Measurements from ENCODE around the gene TTC8. TPM values are rescaled to one million over a fixed set of nuclear protein-coding genes. Genes with fewer than 3 reads are reported as not detected.
A peak's percentile ranks its signal among the peaks of the same experiment; 100 is the strongest.

TTC8 gene
- total and polyA plus RNA-seq, 2 donors (not counting 1 experiment from before 2014, with no cell fraction given): 31.2 to 44.2 TPM

GRCh38 chr14:88864198-88864597 is 39.7 kb downstream of the TTC8 start:
- DNase-seq (ENCODE audit: low read depth in 2 of 2): no peak
- no peak overlapping the region for H3K9ac ChIP-seq (ENCODE audit: insufficient read depth, low read length)
- H3K27ac ChIP-seq (ENCODE audit: insufficient read depth, low read length): no peak overlapping the region
- H3K4me1 ChIP-seq (ENCODE audit: control insufficient read depth, extremely low read depth, insufficient read depth, low read length): no peaks in the 10 kb centered on the region
- no peak for TF ChIP-seq EZH2 (IDR thresholded peaks at IDR 0.05; ENCODE audit: low read length, missing control alignments)
- no peak for TF ChIP-seq CTCF (conservative IDR thresholded peaks at IDR 0.05 in 1 of 2, IDR thresholded peaks at IDR 0.05 in 1 of 2; ENCODE audit: low read depth in 1 of 2, low read length in 2 of 2)
- H4K20me1 ChIP-seq (ENCODE audit: control insufficient read depth, extremely low read depth, insufficient read depth, low read length): no peaks in the 10 kb centered on the region
- no peaks in the 10 kb centered on the region for H3K79me2 ChIP-seq (ENCODE audit: control insufficient read depth, insufficient read depth, low read length)
- H3K27me3 ChIP-seq (ENCODE audit: control insufficient read depth, insufficient read depth, low read length): no peaks in the 10 kb centered on the region
- H3K4me2 ChIP-seq (ENCODE audit: extremely low read depth, insufficient read depth, low read length): no peak overlapping the region
- H3K9me3 ChIP-seq (ENCODE audit: control insufficient read depth, insufficient read depth, low read depth, low read length): no peaks in the 10 kb centered on the region
- no peaks in the 10 kb centered on the region for H3K36me3 ChIP-seq (ENCODE audit: control insufficient read depth, insufficient read depth, low read length)
- no peak overlapping the region for H2AFZ ChIP-seq (ENCODE audit: low read length)
- no peak overlapping the region for H3K4me3 ChIP-seq (replicated peaks in 1 of 4; ENCODE audit: control extremely low read depth in 1 of 4, insufficient read depth in 1 of 4, low read depth in 3 of 4, low read length in 4 of 4)

GRCh38 chr14:88866305-88866704 is 41.9 kb downstream of the TTC8 start:
- H3K27ac ChIP-seq (ENCODE audit: insufficient read depth, low read length): no peak overlapping the region

GRCh38 chr14:88868558-88869159 is 44.2 kb downstream of the TTC8 start:
- TF ChIP-seq EZH2 (IDR thresholded peaks at IDR 0.05; ENCODE audit: low read length, missing control alignments) (no peak), CTCF (conservative IDR thresholded peaks at IDR 0.05 in 1 of 2, IDR thresholded peaks at IDR 0.05 in 1 of 2; ENCODE audit: low read depth in 1 of 2, low read length in 2 of 2) (peak; percentile 7 to 29)

More at GRCh38 chr14:88866305-88866704, 41.9 kb downstream of the TTC8 start:
- TF ChIP-seq EZH2 (IDR thresholded peaks at IDR 0.05; ENCODE audit: low read length, missing control alignments): no peak
- TF ChIP-seq CTCF (conservative IDR thresholded peaks at IDR 0.05 in 1 of 2, IDR thresholded peaks at IDR 0.05 in 1 of 2; ENCODE audit: low read depth in 1 of 2, low read length in 2 of 2): no peak
- no peaks in the 10 kb centered on the region for H4K20me1 ChIP-seq (ENCODE audit: control insufficient read depth, extremely low read depth, insufficient read depth, low read length)
- DNase-seq (ENCODE audit: low read depth in 2 of 2): peak in 1 of 2 donors; percentile 62
- no peaks in the 10 kb centered on the region for H3K36me3 ChIP-seq (ENCODE audit: control insufficient read depth, insufficient read depth, low read length)
- H3K9me3 ChIP-seq (ENCODE audit: control insufficient read depth, insufficient read depth, low read depth, low read length): no peaks in the 10 kb centered on the region
- no peaks in the 10 kb centered on the region for H3K79me2 ChIP-seq (ENCODE audit: control insufficient read depth, insufficient read depth, low read length)
- H3K4me2 ChIP-seq (ENCODE audit: extremely low read depth, insufficient read depth, low read length): no peak overlapping the region
- no peaks in the 10 kb centered on the region for H3K27me3 ChIP-seq (ENCODE audit: control insufficient read depth, insufficient read depth, low read length)
- H2AFZ ChIP-seq (ENCODE audit: low read length): no peak overlapping the region
- H3K4me3 ChIP-seq (replicated peaks in 1 of 4; ENCODE audit: control extremely low read depth in 1 of 4, insufficient read depth in 1 of 4, low read depth in 3 of 4, low read length in 4 of 4): no peak overlapping the region
- H3K4me1 ChIP-seq (ENCODE audit: control insufficient read depth, extremely low read depth, insufficient read depth, low read length): no peaks in the 10 kb centered on the region
- no peak overlapping the region for H3K9ac ChIP-seq (ENCODE audit: insufficient read depth, low read length)

More at GRCh38 chr14:88868558-88869159, 44.2 kb downstream of the TTC8 start:
- no peak overlapping the region for H3K4me3 ChIP-seq (replicated peaks in 1 of 4; ENCODE audit: control extremely low read depth in 1 of 4, insufficient read depth in 1 of 4, low read depth in 3 of 4, low read length in 4 of 4)
- H2AFZ ChIP-seq (ENCODE audit: low read length): no peak overlapping the region
- no peak overlapping the region for H3K4me2 ChIP-seq (ENCODE audit: extremely low read depth, insufficient read depth, low read length)
- H3K27ac ChIP-seq (ENCODE audit: insufficient read depth, low read length): no peak overlapping the region
- DNase-seq (ENCODE audit: low read depth in 2 of 2): peak; percentile 20 to 43
- H3K36me3 ChIP-seq (ENCODE audit: control insufficient read depth, insufficient read depth, low read length): no peaks in the 10 kb centered on the region
- H3K9ac ChIP-seq (ENCODE audit: insufficient read depth, low read length): no peak overlapping the region
- no peaks in the 10 kb centered on the region for H3K79me2 ChIP-seq (ENCODE audit: control insufficient read depth, insufficient read depth, low read length)
- H3K27me3 ChIP-seq (ENCODE audit: control insufficient read depth, insufficient read depth, low read length): no peaks in the 10 kb centered on the region
- no peaks in the 10 kb centered on the region for H3K4me1 ChIP-seq (ENCODE audit: control insufficient read depth, extremely low read depth, insufficient read depth, low read length)
- no peaks in the 10 kb centered on the region for H3K9me3 ChIP-seq (ENCODE audit: control insufficient read depth, insufficient read depth, low read depth, low read length)
- no peaks in the 10 kb centered on the region for H4K20me1 ChIP-seq (ENCODE audit: control insufficient read depth, extremely low read depth, insufficient read depth, low read length)
